CD14-positive monocyte (primary cell): ENCODE results near the gene VWC2. TPM values are rescaled to one million over a fixed set of nuclear protein-coding genes. Genes with fewer than 3 reads are reported as not detected.

Experiments used
- DNase-seq, 3 donors: peaks; one replicate each; pipeline ENCODE4 v3.0.0-alpha.2; 2011 to 2022
- H2AFZ ChIP-seq: 2 replicates; pipeline ENCODE4 v1.6.0; 2012; ENCODE audit warnings: mild to moderate bottlenecking, low read depth, low read length, inconsistent platforms; ENCODE audit not compliant: insufficient read depth, poor library complexity, severe bottlenecking
- H3K27ac ChIP-seq, 2 donors: 1 replicate in 1 of 2; 2 replicates in 1 of 2; pipeline ENCODE4 v1.5.1; 2012 to 2013; ENCODE audit warnings: low read length in 2 of 2, control low read depth in 1 of 2, inconsistent platforms in 1 of 2, low read depth in 1 of 2, mild to moderate bottlenecking in 1 of 2
- H3K27me3 ChIP-seq, 2 donors: one replicate each; pipeline versions ENCODE4 v1.6.0 to v1.6.1; 2011 to 2013; ENCODE audit warnings: low read length in 2 of 2; ENCODE audit not compliant: control insufficient read depth in 2 of 2, insufficient read depth in 2 of 2
- H3K36me3 ChIP-seq, 2 donors: replicated peaks in 1 of 2; 1 replicate in 1 of 2; 2 replicates in 1 of 2; pipeline versions ENCODE4 v1.5.1 to v1.6.1; 2012 to 2013; ENCODE audit warnings: low read length in 2 of 2, control low read depth in 1 of 2, inconsistent platforms in 1 of 2, mild to moderate bottlenecking in 1 of 2; ENCODE audit not compliant: insufficient read depth in 2 of 2, control insufficient read depth in 1 of 2
- H3K4me1 ChIP-seq, 2 donors: 1 replicate in 1 of 2; 2 replicates in 1 of 2; pipeline versions ENCODE4 v1.5.1 to v1.6.1; 2012 to 2013; ENCODE audit warnings: low read length in 2 of 2, control low read depth in 1 of 2, inconsistent platforms in 1 of 2, mild to moderate bottlenecking in 1 of 2, moderate library complexity in 1 of 2; ENCODE audit not compliant: insufficient read depth in 2 of 2, control insufficient read depth in 1 of 2
- H3K4me2 ChIP-seq: replicated peaks from 2 replicates; pipeline ENCODE3; 2012; ENCODE audit warnings: low read length, moderate library complexity, mild to moderate bottlenecking; ENCODE audit not compliant: poor library complexity, severe bottlenecking; ENCODE audit errors: extremely low read depth
- H3K4me3 ChIP-seq, 3 experiments: fragments of 200-600 bp in 1 of 3; sonication (generic) in 1 of 3; replicated peaks in 1 of 3; 1 replicate in 2 of 3; 2 replicates in 1 of 3; pipeline ENCODE4 v1.5.1; 2011 to 2013; ENCODE audit warnings: low read length in 3 of 3, mild to moderate bottlenecking in 3 of 3, control low read depth in 2 of 3, low read depth in 2 of 3, inconsistent platforms in 1 of 3, moderate library complexity in 1 of 3
- H3K79me2 ChIP-seq: 2 replicates; pipeline ENCODE4 v1.6.0; 2012; ENCODE audit warnings: mild to moderate bottlenecking, control low read depth, inconsistent platforms, low read length, moderate library complexity; ENCODE audit not compliant: insufficient read depth
- H3K9ac ChIP-seq: 2 replicates; pipeline ENCODE4 v1.6.0; 2017; ENCODE audit warnings: low read length, mild to moderate bottlenecking; ENCODE audit not compliant: insufficient read depth, poor library complexity, severe bottlenecking
- H3K9me3 ChIP-seq, 2 donors: replicated peaks in 1 of 2; 1 replicate in 1 of 2; 2 replicates in 1 of 2; pipeline versions ENCODE4 v1.5.1 to v1.6.1; 2012 to 2013; ENCODE audit warnings: low read length in 2 of 2, control low read depth in 1 of 2; ENCODE audit not compliant: control insufficient read depth in 1 of 2, insufficient read depth in 1 of 2
- H4K20me1 ChIP-seq: 2 replicates; pipeline ENCODE4 v1.6.0; 2012; ENCODE audit warnings: mild to moderate bottlenecking, low read length, control low read depth, moderate library complexity; ENCODE audit not compliant: insufficient read depth
- H3K27ac Mint-ChIP-seq, 7 donors: one replicate each; pipeline ENCODE4 v1.8.0; 2020; ENCODE audit warnings: mild to moderate bottlenecking in 7 of 7, mixed read lengths in 7 of 7, moderate library complexity in 6 of 7, inconsistent platforms in 2 of 7
- H3K27me3 Mint-ChIP-seq, 3 donors: one replicate each; pipeline ENCODE4 v1.8.0; 2021 to 2022; ENCODE audit warnings: low read depth in 3 of 3, mild to moderate bottlenecking in 3 of 3, mixed read lengths in 3 of 3, moderate library complexity in 3 of 3, inconsistent platforms in 1 of 3
- H3K36me3 Mint-ChIP-seq, 2 donors: one replicate each; pipeline ENCODE4 v1.8.0; 2020; ENCODE audit warnings: mixed read lengths in 2 of 2, inconsistent platforms in 1 of 2, mild to moderate bottlenecking in 1 of 2
- H3K4me1 Mint-ChIP-seq: one replicate; pipeline ENCODE4 v1.8.0; 2020; ENCODE audit warnings: mild to moderate bottlenecking, mixed read lengths
- H3K4me3 Mint-ChIP-seq, 2 donors: one replicate each; pipeline ENCODE4 v1.8.0; 2020; ENCODE audit warnings: mild to moderate bottlenecking in 2 of 2, mixed read lengths in 2 of 2, moderate library complexity in 1 of 2
- H3K9me3 Mint-ChIP-seq, 7 donors: one replicate each; pipeline ENCODE4 v1.8.0; 2020 to 2022; ENCODE audit warnings: mixed read lengths in 7 of 7, mild to moderate bottlenecking in 6 of 7, moderate library complexity in 6 of 7, inconsistent platforms in 2 of 7
- WGBS: methylation state at CpG from one replicate; pipeline ENCODE4 v1.1.5; 2013; ENCODE audit warnings: missing lambda C conversion rate; ENCODE audit not compliant: insufficient coverage; 5-methylcytosine and 5-hydroxymethylcytosine counted together
- intact Hi-C, 2 donors: fragments of 100-400 bp; cut with micrococcal nuclease; formaldehyde crosslinking; loops; one replicate each; pipeline versions ENCODE4 v1.15.0 to v1.15.1; 2023
- polyA plus RNA-seq, 3 donors: library from polyadenylated mRNA; depleted of rRNA in 1 of 3; unstranded in 2 of 3; stranded (reverse) in 1 of 3; fragments of 300-500 nt in 2 of 3; fragments of >200 nt in 1 of 3; fragmentation: Illumina TruSeq in 2 of 3; gene quantifications; 1 replicate in 2 of 3; 2 replicates in 1 of 3; pipeline ENCODE4 v1.2.3, GENCODE V29; 2012 to 2021
- TF ChIP-seq, protein P1 (sequence below): fragments of 200-600 bp; IDR thresholded peaks from one replicate; pipeline ENCODE4 v1.8.0; 2022; ENCODE audit warnings: antibody characterized with exemption, mild to moderate bottlenecking

The VWC2 gene
- polyA plus RNA-seq, 3 donors = not detected

DNA sequence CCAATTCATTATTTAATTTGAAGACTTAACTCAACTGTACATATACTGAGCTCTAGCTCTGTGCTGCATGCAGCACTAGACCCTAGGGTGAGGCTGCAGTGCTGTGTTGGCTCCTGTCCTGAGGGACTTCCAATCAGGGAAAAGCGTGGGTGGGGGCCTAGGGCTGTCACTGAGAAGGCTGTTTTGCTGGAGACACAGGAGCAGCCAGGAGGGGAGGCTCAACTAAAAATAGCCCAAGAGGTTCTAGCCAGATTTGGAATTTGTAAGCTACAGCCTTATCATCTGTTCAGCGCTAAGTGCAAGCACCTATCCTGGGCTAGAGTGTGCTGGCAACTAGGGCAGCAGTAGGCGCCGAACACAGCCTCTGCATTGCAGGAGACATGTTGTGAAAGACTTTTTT, 121.1 kb downstream of the VWC2 start:
- no peaks in the 10 kb centered on the region for H3K36me3 ChIP-seq
- no peak overlapping the region for H3K4me3 ChIP-seq
- no peaks in the 10 kb centered on the region for H3K9me3 ChIP-seq
- no peak overlapping the region for H3K4me3 Mint-ChIP-seq
- no peaks in the 10 kb centered on the region for H3K79me2 ChIP-seq
- H3K9me3 Mint-ChIP-seq = peaks cover 0 to 1% (median 0%) of the 10 kb centered on the region in 7 donors
- no peak overlapping the region for H3K27ac ChIP-seq
- no peaks in the 10 kb centered on the region for H3K36me3 Mint-ChIP-seq
- DNase-seq = no peak
- no peaks in the 10 kb centered on the region for H3K4me1 Mint-ChIP-seq
- no peaks in the 10 kb centered on the region for H3K4me1 ChIP-seq
- intact Hi-C loops = no loop called here
- H2AFZ ChIP-seq = no peak overlapping the region
- 92% methylated on average over 2 of the region's 4 CpGs for WGBS
- H3K4me2 ChIP-seq = no peak overlapping the region
- H3K27me3 ChIP-seq = no peaks in the 10 kb centered on the region
- no peaks in the 10 kb centered on the region for H4K20me1 ChIP-seq
- H3K27ac Mint-ChIP-seq = no peak overlapping the region
- TF ChIP-seq, protein P1, sequence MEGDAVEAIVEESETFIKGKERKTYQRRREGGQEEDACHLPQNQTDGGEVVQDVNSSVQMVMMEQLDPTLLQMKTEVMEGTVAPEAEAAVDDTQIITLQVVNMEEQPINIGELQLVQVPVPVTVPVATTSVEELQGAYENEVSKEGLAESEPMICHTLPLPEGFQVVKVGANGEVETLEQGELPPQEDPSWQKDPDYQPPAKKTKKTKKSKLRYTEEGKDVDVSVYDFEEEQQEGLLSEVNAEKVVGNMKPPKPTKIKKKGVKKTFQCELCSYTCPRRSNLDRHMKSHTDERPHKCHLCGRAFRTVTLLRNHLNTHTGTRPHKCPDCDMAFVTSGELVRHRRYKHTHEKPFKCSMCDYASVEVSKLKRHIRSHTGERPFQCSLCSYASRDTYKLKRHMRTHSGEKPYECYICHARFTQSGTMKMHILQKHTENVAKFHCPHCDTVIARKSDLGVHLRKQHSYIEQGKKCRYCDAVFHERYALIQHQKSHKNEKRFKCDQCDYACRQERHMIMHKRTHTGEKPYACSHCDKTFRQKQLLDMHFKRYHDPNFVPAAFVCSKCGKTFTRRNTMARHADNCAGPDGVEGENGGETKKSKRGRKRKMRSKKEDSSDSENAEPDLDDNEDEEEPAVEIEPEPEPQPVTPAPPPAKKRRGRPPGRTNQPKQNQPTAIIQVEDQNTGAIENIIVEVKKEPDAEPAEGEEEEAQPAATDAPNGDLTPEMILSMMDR = no peak
- H3K9ac ChIP-seq = no peak overlapping the region
- peaks cover 0 to 1% (median 0%) of the 10 kb centered on the region in 3 donors for H3K27me3 Mint-ChIP-seq

DNA sequence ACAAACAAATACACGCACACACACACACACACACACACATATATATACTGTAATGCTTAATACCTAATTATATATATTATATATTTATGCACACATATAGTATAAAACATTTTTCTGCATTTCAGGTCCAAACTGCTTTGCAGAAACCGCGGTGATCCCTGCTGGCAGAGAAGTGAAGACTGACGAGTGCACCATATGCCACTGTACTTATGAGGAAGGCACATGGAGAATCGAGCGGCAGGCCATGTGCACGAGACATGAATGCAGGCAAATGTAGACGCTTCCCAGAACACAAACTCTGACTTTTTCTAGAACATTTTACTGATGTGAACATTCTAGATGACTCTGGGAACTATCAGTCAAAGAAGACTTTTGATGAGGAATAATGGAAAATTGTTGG, 138.5 kb downstream of the VWC2 start:
- Histone ChIP-seq H3K9me3 (no peaks in the 10 kb centered on the region), H3K27me3 (no peaks in the 10 kb centered on the region), H3K79me2 (no peaks in the 10 kb centered on the region), H4K20me1 (no peaks in the 10 kb centered on the region), H3K9ac (no peak overlapping the region), H3K36me3 (no peaks in the 10 kb centered on the region), H3K27ac (no peak overlapping the region), H2AFZ (no peak overlapping the region), H3K4me1 (no peaks in the 10 kb centered on the region), H3K4me2 (no peak overlapping the region), H3K4me3 (no peak overlapping the region)
- no peaks in the 10 kb centered on the region for H3K36me3 Mint-ChIP-seq
- H3K9me3 Mint-ChIP-seq = peaks cover 0 to 4% (median 3%) of the 10 kb centered on the region in 7 donors
- no peak overlapping the region for H3K4me3 Mint-ChIP-seq
- peaks cover 0 to 2% (median 0%) of the 10 kb centered on the region in 3 donors for H3K27me3 Mint-ChIP-seq
- 100% methylated on average over 3 of the region's 8 CpGs for WGBS
- H3K4me1 Mint-ChIP-seq = no peaks in the 10 kb centered on the region
- intact Hi-C loops = no loop called here
- TF ChIP-seq, protein P1 = no peak
- no peak for DNase-seq
- no peak overlapping the region for H3K27ac Mint-ChIP-seq
